ENCODE measurements around the gene SMR3A. TPM values are rescaled to one million over a fixed set of nuclear protein-coding genes. Genes with fewer than 3 reads are reported as not detected.

Gene SMR3A
- total RNA-seq, 2 experiments from 2014 or later: not detected

- no peak for TF ChIP-seq CTCF (IDR thresholded peaks at IDR 0.05)
- intact Hi-C loops (cut with micrococcal nuclease): no loop called here
- H3K4me1 Mint-ChIP-seq (ENCODE audit: low read depth): no peaks in the 10 kb centered on the region
- H3K9me3 Mint-ChIP-seq: no peaks in the 10 kb centered on the region
- ChIA-PET POLR2A (no interaction called here), CTCF (no interaction called here)
- no peaks in the 10 kb centered on the region for H3K27me3 Mint-ChIP-seq
- ATAC-seq: no peak
- H3K4me3 Mint-ChIP-seq: no peak overlapping the region
- H3K27ac Mint-ChIP-seq: no peak overlapping the region
- no peak for DNase-seq
- no peaks in the 10 kb centered on the region for H3K36me3 Mint-ChIP-seq (ENCODE audit: low read depth)
Observed at GRCh38 chr4:70365479-70365878, 4.9 kb downstream of the SMR3A start.

GRCh38 chr4:70367813-70368212, 7.3 kb downstream of the SMR3A start:
- no peaks in the 10 kb centered on the region for H3K27me3 Mint-ChIP-seq
- no peaks in the 10 kb centered on the region for H3K4me1 Mint-ChIP-seq (ENCODE audit: low read depth)
- intact Hi-C loops (cut with micrococcal nuclease): no loop called here
- H3K27ac Mint-ChIP-seq: no peak overlapping the region
- CTCF ChIA-PET: no interaction called here
- H3K9me3 Mint-ChIP-seq: no peaks in the 10 kb centered on the region
- H3K4me3 Mint-ChIP-seq: no peak overlapping the region
- no peak for TF ChIP-seq CTCF (IDR thresholded peaks at IDR 0.05)
- DNase-seq (no peak), ATAC-seq (no peak)
- POLR2A ChIA-PET: no interaction called here
- H3K36me3 Mint-ChIP-seq (ENCODE audit: low read depth): no peaks in the 10 kb centered on the region

- no peak overlapping the region for H3K27ac Mint-ChIP-seq
- no peaks in the 10 kb centered on the region for H3K9me3 Mint-ChIP-seq
- ATAC-seq (no peak), DNase-seq (no peak)
- H3K4me3 Mint-ChIP-seq: no peak overlapping the region
- POLR2A ChIA-PET: no interaction called here
- no peak for TF ChIP-seq CTCF (IDR thresholded peaks at IDR 0.05)
- H3K4me1 Mint-ChIP-seq (ENCODE audit: low read depth): no peaks in the 10 kb centered on the region
- H3K27me3 Mint-ChIP-seq: no peaks in the 10 kb centered on the region
- CTCF ChIA-PET: no interaction called here
- H3K36me3 Mint-ChIP-seq (ENCODE audit: low read depth): no peaks in the 10 kb centered on the region
- intact Hi-C loops (cut with micrococcal nuclease): no loop called here
Observed at GRCh38 chr4:70371987-70372386, 11.4 kb downstream of the SMR3A start.

- CTCF ChIA-PET: no interaction called here
- Mint-ChIP-seq H3K4me3 (no peak overlapping the region), H3K27ac (no peak overlapping the region), H3K4me1 (ENCODE audit: low read depth) (no peaks in the 10 kb centered on the region), H3K36me3 (ENCODE audit: low read depth) (no peaks in the 10 kb centered on the region), H3K9me3 (no peaks in the 10 kb centered on the region), H3K27me3 (no peaks in the 10 kb centered on the region)
- POLR2A ChIA-PET: no interaction called here
- intact Hi-C loops (cut with micrococcal nuclease): no loop called here
- TF ChIP-seq CTCF (IDR thresholded peaks at IDR 0.05): no peak
- no peak for ATAC-seq
- no peak for DNase-seq
Observed at GRCh38 chr4:70372760-70373159, 12.2 kb downstream of the SMR3A start.

- CTCF ChIA-PET: no interaction called here
- DNase-seq: no peak
- Mint-ChIP-seq H3K4me1 (ENCODE audit: low read depth) (no peaks in the 10 kb centered on the region), H3K9me3 (no peaks in the 10 kb centered on the region), H3K4me3 (no peak overlapping the region), H3K36me3 (ENCODE audit: low read depth) (no peaks in the 10 kb centered on the region), H3K27me3 (no peaks in the 10 kb centered on the region), H3K27ac (no peak overlapping the region)
- TF ChIP-seq CTCF (IDR thresholded peaks at IDR 0.05): no peak
- intact Hi-C loops (cut with micrococcal nuclease): no loop called here
- ATAC-seq: no peak
- POLR2A ChIA-PET: no interaction called here
Observed at GRCh38 chr4:70380578-70380977, 20.0 kb downstream of the SMR3A start.

Data from activated CD8-positive, alpha-beta T cell treated with anti-CD3 and anti-CD28 coated beads for 36 hours (primary cell).